ENCODE results near the gene MINDY2.
A peak's percentile ranks its signal among the peaks of the same experiment; 100 is the strongest.
"Not testable (repeated sequence)": the region's sequence is repeated elsewhere in the genome, so short reads cannot be mapped to it uniquely, and the experiment has no call there.

MINDY2 gene

DNA sequence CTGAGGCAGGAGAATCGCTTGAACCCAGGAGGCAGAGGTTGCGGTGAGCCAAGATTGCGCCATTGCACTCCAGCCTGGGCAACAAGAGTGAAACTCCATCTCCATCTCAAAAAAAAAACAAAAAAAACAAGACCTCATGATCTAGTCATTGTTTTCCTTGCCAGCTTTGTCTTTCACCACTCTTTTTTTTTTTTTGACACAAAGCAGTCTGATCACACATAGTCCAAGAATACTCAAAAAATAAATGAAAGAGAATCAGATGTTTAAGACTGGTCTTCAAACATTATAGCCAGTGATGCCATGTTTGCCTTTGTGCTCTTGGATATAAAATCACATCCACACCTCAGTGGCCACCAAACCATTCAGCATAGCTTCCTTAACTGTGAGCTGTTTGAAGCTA is 15.8 kb upstream of the MINDY2 start:
- no peak for DNase-seq

DNA sequence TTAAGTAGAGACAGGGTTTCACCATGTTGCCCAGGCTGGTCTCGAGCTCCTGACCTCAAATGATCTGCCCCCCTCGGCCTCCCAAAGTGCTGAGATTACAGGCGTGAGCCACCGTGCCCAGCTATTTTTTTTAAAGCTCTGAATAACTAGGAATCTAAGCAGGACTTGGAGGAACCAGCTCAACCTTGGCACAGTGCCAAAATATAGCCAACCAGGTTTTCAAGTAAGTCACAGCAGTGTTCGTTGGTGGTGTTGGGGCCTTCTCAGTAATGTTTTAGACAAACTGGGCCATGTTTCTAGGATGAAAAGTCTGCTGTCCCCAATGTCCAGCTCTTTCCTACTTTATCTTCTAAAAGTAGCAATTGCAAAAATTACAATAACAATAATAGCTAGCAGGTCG is 15.1 kb upstream of the MINDY2 start:
- no peak for DNase-seq

- peak; percentile 44 for DNase-seq
Observed at GRCh38 chr15:58758141-58758540, 13.0 kb upstream of the MINDY2 start.

DNA sequence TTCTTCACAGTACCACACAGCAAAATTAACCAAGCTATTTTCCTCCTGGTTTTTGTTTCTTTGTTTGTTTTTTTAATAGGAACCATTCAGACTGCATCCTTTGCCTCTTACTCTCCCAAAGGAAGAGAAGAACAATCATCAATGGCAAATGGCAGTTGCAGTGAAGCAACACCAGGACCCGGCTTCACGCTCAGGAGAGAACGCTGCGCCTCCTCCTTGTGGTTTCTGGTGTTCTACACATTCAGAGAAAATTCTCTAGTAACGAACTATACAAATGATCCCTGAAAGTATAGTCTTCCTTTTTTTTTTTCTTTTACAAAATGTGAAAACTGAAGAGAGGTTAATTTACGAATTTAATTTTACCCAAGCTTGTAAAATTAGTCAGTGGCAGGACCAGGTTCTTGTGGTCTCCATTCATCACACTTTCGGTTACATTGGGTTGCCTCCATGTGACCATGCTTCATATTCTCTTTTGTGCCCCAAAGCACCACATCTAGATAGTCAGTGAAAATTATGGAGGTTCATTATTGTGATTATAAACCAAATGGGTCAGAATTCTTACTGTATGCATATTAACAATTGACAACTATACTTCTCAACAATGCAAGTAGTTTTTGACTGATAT is 10.6 kb upstream of the MINDY2 start:
- no peak for DNase-seq

DNA sequence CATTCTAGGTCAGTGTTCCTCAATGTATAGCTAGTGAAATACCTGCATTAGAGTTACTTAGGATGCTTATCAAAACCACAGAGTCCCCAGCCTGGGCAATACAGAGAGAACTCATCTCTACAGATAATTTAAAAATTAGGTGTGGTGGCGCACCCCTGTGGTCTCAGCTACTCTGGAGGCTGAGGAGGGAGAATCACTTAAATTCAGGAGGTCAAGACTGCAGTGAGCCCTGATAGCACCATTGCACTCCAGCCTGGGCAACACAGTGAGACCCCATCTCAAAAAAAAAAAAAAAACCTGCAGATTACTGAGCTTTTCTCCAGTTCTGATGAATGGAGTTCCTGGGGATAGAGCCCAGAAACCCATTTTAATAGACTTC is 10.1 kb upstream of the MINDY2 start:
- no peak for DNase-seq

GRCh38 chr15:58762285-58762684 is 8.8 kb upstream of the MINDY2 start:
- DNase-seq = no peak

- no peak for DNase-seq
Observed at GRCh38 chr15:58762731-58763130, 8.4 kb upstream of the MINDY2 start.

GRCh38 chr15:58764468-58764867 is 6.6 kb upstream of the MINDY2 start:
- no peak for DNase-seq

- no peak for DNase-seq
Observed at GRCh38 chr15:58766290-58766689, 4.8 kb upstream of the MINDY2 start.

DNA sequence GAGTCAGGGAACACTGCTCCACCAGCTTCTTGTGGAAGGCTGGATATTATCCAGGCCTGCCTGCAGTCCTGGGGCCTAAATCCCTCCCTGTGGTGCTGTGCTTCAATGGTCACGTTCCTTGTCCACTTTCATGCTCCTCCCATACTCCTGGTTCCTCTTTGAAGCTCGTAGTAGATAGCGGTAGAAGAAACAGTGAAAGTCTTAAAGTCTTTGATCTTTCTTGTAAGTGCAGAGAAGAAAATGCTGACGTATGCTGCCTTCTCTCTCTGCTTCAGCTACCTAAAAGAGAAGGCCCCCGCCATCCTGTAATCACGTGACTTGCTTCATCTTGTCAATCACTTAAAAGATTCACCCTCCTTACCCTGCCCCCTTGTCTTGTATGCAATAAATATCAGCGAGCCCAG is 2.5 kb upstream of the MINDY2 start:
- not testable (repeated sequence) for DNase-seq

- DNase-seq = peak; percentile 36
Observed at GRCh38 chr15:58770519-58770856, 614 bp upstream of the MINDY2 start.

- no peak for DNase-seq
Observed at GRCh38 chr15:58771621-58772250, 634 bp downstream of the MINDY2 start.

DNA sequence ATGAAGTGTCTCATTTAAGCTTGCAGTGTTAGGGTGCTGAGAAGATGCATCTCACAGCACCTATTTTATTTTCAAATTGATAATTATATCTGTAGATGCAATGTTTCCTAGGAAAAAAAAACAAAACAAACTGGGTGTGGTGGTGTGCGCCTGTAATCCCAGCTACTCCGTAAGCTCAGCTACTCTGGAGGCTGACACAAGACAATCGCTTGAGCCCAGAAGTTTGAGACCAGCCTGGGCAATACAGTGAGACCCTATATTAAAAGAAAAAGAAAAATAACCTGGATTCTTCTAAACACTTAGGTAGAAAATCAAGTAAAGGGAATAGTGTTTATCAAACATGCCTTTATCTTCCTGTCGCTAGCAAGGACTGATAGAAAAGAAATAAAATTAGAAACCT is 1.9 kb downstream of the MINDY2 start:
- no peak for DNase-seq

GRCh38 chr15:58775402-58775801 is 4.3 kb downstream of the MINDY2 start:
- no peak for DNase-seq

DNA sequence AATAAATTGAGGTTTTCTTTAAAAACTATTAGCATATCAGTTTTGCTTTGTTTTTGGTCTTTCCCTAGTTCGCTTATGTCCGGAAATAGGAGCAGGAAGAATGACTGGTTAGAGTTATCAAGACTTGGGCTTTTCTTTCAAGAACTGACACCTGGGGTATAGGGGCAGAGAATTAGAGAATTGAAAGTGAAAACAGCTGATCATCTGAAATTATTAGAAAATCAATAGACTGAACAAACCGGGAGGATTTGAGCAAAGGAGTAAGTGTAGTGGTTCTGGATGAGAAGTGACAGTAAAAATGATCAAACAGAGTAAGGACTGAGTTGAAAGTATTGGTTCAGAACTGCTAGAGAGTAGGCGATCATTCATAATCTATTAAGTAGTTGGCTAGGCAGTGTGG is 6.0 kb downstream of the MINDY2 start:
- no peak for DNase-seq

DNA sequence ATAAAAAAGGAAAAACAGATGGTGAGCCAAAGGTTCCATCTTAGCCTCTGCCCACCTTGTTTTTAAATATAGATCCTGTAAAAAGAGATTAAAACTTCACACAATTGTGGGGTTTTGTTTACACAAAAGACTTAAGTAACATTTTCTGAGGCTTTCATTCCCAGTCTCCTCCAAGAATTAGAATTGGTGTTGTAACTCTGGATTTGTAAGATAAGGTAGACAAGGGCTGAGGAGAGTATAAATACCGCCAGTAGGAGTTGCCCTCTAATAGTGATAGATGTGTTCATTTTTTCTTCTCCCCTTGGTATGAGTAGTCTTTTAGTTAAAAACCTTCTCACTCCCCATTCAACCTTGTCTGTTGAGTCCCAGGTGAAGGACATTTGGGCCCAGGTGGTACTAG is 8.5 kb downstream of the MINDY2 start:
- DNase-seq = no peak

- DNase-seq = no peak
Observed at GRCh38 chr15:58785355-58785754, 14.3 kb downstream of the MINDY2 start.

- DNase-seq = no peak
Observed at GRCh38 chr15:58788056-58788710, 17.1 kb downstream of the MINDY2 start.

DNA sequence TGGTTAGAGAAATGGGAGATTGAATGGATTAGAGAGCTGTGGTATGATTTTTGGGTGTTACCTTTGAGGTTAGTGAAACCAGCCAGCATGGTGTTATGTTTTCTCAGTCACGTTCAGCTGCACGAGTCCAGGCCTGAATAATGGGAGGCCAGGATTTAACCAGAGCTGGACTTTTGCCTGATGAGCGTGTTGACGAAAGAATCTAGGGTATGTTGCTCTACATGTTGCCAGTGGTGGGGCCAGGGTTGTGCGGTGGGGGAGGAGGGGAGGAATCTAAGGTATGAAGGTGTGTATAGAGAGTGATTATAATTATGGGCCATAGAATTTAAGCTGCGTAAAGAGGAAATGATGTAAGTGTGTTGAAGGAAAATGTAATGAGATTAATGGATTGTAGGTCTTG is 22.8 kb downstream of the MINDY2 start:
- DNase-seq = no peak

GRCh38 chr15:58795825-58796224 is 24.7 kb downstream of the MINDY2 start:
- DNase-seq = no peak

DNA sequence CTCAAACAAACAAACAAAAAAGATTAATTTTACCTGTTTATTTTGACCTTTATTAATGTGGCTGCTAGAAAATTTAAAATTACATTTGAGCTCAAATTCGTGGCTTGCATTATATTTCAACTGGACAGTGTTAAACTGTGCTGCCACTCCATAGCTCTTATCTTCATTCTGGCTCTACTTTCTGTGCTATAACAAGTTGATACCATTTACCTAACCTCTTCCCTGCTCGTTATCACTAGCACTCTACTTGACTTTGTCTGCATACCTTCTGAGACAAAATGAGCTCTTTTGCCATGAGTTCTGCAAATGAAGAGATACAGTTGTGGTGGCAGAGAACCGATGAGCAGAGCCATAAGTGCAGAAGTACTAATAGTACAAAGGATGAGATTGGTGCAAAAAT is 26.4 kb downstream of the MINDY2 start:
- no peak for DNase-seq

- no peak for DNase-seq
Observed at GRCh38 chr15:58805095-58805494, 34.0 kb downstream of the MINDY2 start.

DNA sequence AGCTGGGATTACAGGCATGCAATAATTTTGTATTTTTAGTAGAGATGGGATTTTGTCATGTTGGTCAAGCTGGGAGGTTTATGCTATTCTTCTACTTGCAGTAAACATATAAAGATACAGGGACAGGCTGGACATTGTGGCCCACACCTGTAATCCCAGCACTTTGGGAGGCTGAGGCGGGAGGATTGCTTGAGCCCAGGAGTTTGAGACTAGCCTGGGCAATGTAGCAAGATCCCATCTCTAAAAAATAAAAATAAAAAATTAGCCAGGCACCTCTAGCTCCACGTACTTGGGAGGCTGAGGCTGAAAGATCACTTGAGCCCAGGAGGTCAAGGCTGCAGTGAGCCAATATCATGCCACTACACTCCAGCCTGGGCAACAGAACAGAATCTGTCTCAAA is 52.2 kb downstream of the MINDY2 start:
- not testable (repeated sequence) for DNase-seq

DNA sequence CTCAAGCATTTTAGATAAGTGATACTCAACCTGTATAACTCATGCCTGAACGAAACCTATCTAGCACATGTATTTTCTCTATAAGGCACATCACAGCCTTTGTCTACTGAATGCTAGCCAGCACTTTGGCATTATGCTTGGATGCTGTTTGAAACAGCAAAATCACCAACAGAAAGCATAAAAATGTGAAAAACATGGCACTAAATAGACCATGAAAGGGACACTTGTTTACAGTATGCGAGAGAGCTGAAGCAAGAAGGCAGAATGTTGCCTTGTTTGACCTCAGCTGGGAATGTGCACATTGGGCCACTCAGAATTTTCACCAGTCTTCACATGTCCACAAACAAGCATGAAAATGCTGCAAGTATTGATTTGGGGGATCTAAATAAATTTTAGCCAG is 59.5 kb downstream of the MINDY2 start:
- no peak for DNase-seq
